Measurements from ENCODE around the gene KICS2.

The KICS2 gene

DNA sequence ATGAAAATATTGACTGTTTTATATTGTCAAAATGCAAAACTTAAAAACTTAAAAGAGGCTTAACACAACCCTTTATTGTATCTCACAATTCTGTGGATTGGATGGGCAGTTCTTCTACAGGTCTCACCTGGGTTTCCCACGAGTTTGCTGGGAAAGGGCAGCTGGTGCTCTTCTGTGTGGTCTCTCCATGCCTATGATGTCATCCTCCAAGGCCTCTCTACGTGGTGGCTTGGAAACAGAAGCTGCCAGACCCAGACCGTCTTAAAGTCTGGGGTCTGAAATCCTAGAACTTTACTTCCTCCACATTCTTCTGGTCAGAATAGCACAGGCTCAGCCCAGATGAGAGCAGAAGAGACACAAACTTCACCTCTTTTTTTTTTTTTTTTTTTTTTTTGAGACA lies 36.5 kb upstream of the KICS2 start:
- TF ChIP-seq, protein P1, sequence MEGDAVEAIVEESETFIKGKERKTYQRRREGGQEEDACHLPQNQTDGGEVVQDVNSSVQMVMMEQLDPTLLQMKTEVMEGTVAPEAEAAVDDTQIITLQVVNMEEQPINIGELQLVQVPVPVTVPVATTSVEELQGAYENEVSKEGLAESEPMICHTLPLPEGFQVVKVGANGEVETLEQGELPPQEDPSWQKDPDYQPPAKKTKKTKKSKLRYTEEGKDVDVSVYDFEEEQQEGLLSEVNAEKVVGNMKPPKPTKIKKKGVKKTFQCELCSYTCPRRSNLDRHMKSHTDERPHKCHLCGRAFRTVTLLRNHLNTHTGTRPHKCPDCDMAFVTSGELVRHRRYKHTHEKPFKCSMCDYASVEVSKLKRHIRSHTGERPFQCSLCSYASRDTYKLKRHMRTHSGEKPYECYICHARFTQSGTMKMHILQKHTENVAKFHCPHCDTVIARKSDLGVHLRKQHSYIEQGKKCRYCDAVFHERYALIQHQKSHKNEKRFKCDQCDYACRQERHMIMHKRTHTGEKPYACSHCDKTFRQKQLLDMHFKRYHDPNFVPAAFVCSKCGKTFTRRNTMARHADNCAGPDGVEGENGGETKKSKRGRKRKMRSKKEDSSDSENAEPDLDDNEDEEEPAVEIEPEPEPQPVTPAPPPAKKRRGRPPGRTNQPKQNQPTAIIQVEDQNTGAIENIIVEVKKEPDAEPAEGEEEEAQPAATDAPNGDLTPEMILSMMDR (conservative IDR thresholded peaks at IDR 0.05; ENCODE audit: control insufficient read depth, insufficient read depth, low read depth, low read length), result no peak
- no peak for DNase-seq (ENCODE audit: low read depth)
- no peak overlapping the region for H3K4me3 ChIP-seq (ENCODE audit: control insufficient read depth, low read depth, low read length)

DNA sequence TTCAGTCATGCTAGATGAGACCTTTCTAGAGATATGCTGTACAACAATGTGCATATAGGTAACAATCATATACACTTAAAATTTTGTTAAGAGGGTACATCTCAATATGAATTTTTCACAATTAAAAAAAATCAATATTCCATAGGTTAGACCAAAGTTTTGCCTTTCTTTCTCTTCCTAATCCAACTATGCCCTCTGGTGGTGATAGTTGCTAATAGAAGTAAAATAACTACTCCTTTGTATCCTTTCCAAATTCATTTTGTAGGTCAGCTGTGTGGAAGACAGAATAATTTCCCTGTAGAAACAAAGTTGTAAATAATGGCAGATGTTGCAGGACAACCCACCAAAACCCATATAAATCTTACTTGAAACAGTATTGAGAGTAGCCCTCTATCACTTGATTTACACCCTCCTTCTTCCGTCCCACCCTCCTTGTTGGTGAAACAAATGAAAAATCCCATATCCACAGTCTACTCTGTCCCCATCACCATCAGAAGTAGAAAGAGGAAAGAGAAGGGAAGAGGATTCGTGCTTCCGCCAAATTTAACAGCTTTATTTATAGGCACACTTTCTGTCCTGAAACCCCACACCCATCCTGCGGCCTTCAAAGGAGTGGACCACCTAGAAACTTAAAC lies 34.2 kb upstream of the KICS2 start:
- TF ChIP-seq, protein P1 (conservative IDR thresholded peaks at IDR 0.05; ENCODE audit: control insufficient read depth, insufficient read depth, low read depth, low read length), result peak; percentile 69
- peak; percentile 72 for DNase-seq (ENCODE audit: low read depth)
- H3K4me3 ChIP-seq (ENCODE audit: control insufficient read depth, low read depth, low read length), result no peak overlapping the region

DNA sequence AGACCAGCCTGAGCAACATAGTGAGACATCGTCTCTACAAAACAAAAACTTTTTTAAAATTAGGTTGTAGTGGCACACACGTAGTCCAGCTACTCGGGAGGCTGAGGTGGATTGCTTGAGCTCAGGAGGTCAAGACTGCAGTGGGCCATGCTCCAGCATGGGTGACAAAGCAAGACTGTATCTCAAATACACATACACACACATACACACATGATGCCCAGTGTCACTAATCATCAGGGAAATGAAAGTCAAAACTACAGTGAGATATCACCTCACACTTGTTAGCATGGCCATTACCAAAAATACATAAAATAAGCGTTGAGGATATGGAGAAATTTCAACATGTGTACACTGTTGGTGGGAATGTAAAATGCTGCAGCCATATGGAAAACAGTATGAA lies 33.2 kb upstream of the KICS2 start:
- DNase-seq (ENCODE audit: low read depth), result no peak
- TF ChIP-seq, protein P1 (conservative IDR thresholded peaks at IDR 0.05; ENCODE audit: control insufficient read depth, insufficient read depth, low read depth, low read length), result no peak
- no peak overlapping the region for H3K4me3 ChIP-seq (ENCODE audit: control insufficient read depth, low read depth, low read length)

DNA sequence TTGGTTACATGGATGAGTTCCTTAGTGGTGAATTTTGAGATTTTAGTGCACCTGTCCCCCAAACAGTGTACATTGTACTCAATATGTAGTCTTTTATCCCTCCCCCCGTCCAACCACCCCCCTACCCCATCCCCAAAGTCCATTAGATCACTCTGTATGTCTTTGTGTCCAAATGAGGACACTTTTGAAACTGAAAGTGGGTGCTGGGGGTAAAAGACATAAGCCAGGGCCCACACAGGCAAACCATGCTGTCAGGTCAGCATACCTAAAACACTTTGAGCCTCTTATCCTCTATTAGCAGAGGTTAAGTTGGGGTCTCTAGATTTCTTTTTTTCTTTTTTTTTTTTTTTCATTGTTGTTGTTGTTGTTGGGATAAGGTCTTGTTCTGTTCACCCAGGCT lies 31.3 kb upstream of the KICS2 start:
- H3K4me3 ChIP-seq (ENCODE audit: control insufficient read depth, low read depth, low read length), result no peak overlapping the region
- TF ChIP-seq, protein P1 (conservative IDR thresholded peaks at IDR 0.05; ENCODE audit: control insufficient read depth, insufficient read depth, low read depth, low read length), result no peak
- DNase-seq (ENCODE audit: low read depth), result no peak

DNA sequence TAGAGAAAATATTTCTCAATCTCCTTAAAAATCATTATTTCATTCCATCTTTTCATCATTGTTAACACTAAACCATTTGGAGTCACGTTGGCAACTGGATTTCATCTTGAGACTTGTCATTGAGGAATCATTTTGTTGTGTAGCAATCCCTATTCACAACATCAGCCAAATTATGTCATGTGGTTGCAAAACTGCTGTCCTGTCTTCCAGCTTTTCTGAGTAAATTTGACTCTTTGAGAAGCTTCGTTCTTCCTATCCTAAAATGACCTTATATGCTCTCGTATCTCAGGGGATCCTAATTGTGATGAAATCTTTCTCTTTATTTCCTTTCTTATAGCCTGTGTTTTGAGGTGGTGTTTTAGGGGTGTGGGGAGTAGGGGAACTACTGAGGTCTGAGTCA lies 30.6 kb upstream of the KICS2 start:
- no peak overlapping the region for H3K4me3 ChIP-seq (ENCODE audit: control insufficient read depth, low read depth, low read length)
- DNase-seq (ENCODE audit: low read depth), result peak; percentile 97
- TF ChIP-seq, protein P1 (conservative IDR thresholded peaks at IDR 0.05; ENCODE audit: control insufficient read depth, insufficient read depth, low read depth, low read length), result no peak

DNA sequence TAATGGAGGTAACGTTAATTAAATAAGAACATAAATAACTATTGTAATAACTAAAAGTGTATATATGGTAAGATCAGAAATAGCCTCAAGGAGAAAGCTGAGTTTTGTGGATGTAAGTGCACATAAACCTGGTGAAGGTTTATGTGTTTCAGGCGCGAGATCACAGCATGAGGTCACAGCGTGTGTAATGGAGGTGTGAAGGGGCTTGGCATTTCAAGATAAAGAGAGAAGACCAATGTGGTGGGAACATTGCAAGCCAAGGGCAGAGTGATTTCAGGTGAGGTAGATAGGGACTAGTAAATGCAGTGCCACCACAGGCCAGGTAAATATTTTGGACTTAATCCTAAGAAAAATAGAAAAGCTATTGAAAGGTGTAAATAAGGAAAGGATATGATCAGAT lies 21.7 kb upstream of the KICS2 start:
- H3K4me3 ChIP-seq (ENCODE audit: control insufficient read depth, low read depth, low read length), result no peak overlapping the region
- TF ChIP-seq, protein P1 (conservative IDR thresholded peaks at IDR 0.05; ENCODE audit: control insufficient read depth, insufficient read depth, low read depth, low read length), result no peak
- no peak for DNase-seq (ENCODE audit: low read depth)

DNA sequence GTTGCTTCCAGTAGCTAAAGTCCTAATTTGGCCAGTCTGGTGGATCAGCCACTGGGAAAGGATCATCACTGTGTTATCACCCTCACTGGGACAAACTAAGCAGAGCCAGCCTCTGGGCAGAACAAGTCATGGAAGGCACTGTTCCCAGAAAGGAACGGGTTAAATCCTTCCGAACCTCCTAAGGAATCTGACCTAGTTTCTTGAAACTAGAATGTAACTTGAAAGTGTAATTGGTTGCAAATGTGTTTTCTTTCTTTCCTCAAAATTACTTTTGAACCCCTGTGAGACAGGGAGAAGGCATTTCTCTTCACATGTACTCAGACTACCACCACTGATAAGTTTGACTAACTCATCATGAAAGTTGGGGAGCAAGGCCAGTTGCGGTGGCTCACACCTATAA lies 18.7 kb upstream of the KICS2 start:
- H3K4me3 ChIP-seq (ENCODE audit: control insufficient read depth, low read depth, low read length), result no peak overlapping the region
- DNase-seq (ENCODE audit: low read depth), result no peak
- TF ChIP-seq, protein P1 (conservative IDR thresholded peaks at IDR 0.05; ENCODE audit: control insufficient read depth, insufficient read depth, low read depth, low read length), result no peak
